BJ (cell line): ENCODE results near the gene GRB14. TPM values are rescaled to one million over a fixed set of nuclear protein-coding genes. Genes with fewer than 3 reads are reported as not detected.
"Not testable (repeated sequence)": the region's sequence is repeated elsewhere in the genome, so short reads cannot be mapped to it uniquely, and the experiment has no call there.

Experiments used
- CTCF ChIA-PET: fragments of 350-600 bp; formaldehyde crosslinking; extraction: SDS; loops from one replicate; lab custom pipeline; 2021; ENCODE audit warnings: antibody characterized with exemption, inconsistent platforms; lab: Yijun Ruan, JAX
- POLR2A ChIA-PET: fragments of 300-600 bp; sonication (Branson Sonifier 250); formaldehyde crosslinking; extraction: SDS; loops from one replicate; lab custom pipeline; 2021; ENCODE audit warnings: antibody characterized with exemption; lab: Charles Lee
- DNase-seq: peaks from one replicate; pipeline ENCODE4 v3.0.0-alpha.2; 2011; ENCODE audit warnings: low read depth
- H3K27me3 ChIP-seq: 2 replicates; pipeline ENCODE4 v1.6.0; 2011; ENCODE audit warnings: low read length; ENCODE audit not compliant: control insufficient read depth, insufficient read depth
- H3K36me3 ChIP-seq: 2 replicates; pipeline ENCODE4 v1.5.1; 2011; ENCODE audit warnings: low read length; ENCODE audit not compliant: control insufficient read depth, insufficient read depth
- H3K4me3 ChIP-seq: 2 replicates; pipeline ENCODE4 v1.5.1; 2011; ENCODE audit warnings: low read depth, mild to moderate bottlenecking, control low read depth, low read length
- polyA plus RNA-seq: library from polyadenylated mRNA; depleted of rRNA; stranded (reverse); fragments of >200 nt; gene quantifications from 2 replicates; pipeline ENCODE4 v1.2.3, GENCODE V29; 2011
- TF ChIP-seq, protein P1 (sequence below): IDR thresholded peaks from 2 replicates; pipeline ENCODE4 v1.5.1; 2011; ENCODE audit warnings: low read depth, mild to moderate bottlenecking, control low read depth, inconsistent platforms, low read length, moderate library complexity; ENCODE audit not compliant: insufficient read depth

GRB14 gene
- polyA plus RNA-seq, 1 experiment, result 0.29 TPM

DNA sequence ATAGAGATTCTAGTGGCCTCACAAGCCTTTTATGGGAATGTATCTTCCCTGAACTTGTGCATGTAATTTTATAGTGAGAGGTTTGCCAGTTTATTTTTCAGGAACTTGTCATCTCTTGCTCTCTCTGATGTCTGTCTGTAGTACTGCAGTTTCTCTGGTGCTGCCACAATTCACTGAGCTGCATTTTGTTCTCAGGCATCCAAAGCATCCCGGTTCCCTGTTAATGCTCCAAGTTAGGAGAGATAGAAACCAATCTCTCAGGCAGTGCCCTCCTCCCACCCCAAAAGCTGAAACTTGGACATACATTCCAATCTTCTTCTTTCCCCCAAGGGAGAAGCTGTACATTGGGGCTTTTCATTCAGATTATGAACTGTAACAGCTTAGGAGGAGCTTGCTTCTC, 30.1 kb upstream of the GRB14 start:
- Histone ChIP-seq H3K27me3 (no peaks in the 10 kb centered on the region), H3K4me3 (no peak overlapping the region), H3K36me3 (no peaks in the 10 kb centered on the region)
- POLR2A ChIA-PET, result no interaction called here
- TF ChIP-seq, protein P1, sequence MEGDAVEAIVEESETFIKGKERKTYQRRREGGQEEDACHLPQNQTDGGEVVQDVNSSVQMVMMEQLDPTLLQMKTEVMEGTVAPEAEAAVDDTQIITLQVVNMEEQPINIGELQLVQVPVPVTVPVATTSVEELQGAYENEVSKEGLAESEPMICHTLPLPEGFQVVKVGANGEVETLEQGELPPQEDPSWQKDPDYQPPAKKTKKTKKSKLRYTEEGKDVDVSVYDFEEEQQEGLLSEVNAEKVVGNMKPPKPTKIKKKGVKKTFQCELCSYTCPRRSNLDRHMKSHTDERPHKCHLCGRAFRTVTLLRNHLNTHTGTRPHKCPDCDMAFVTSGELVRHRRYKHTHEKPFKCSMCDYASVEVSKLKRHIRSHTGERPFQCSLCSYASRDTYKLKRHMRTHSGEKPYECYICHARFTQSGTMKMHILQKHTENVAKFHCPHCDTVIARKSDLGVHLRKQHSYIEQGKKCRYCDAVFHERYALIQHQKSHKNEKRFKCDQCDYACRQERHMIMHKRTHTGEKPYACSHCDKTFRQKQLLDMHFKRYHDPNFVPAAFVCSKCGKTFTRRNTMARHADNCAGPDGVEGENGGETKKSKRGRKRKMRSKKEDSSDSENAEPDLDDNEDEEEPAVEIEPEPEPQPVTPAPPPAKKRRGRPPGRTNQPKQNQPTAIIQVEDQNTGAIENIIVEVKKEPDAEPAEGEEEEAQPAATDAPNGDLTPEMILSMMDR, result no peak
- CTCF ChIA-PET, result interaction anchor here (1.2 kb wide), 1 partner anchor 65 kb away, joined by 3 read pairs; no protein-coding TSS in a partner anchor
- DNase-seq, result no peak

DNA sequence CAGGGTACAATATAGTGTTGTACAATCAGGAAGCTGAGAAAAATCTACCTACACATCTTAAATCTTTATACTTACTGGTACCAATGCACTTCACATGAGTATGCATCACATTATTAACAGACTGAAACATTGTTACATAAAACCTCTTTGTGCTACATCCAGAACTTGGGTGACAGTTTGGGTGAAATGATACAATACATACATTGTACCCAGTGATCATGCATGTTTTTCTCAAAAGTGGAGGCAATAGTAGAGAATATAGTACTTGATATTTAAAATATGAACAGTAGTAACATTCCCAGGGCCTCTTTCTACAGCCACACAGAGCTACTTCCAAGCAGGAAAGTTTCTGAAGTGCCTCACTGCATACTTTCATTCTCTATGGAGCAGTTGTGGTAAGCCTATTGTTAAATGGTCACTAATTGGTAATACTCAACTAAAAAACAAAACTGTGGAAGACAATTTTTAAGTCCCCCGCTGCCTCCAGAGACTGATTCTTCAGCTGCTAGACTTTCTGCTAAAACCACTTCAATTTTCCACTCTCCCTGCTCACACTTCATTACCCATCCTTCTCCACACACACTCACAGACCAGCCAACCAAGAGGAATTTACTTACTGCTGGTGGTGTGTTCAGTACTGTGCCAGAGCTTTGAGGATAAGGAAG, 22.9 kb upstream of the GRB14 start:
- ChIA-PET CTCF (interaction anchor here (0.6 to 1.1 kb wide), 3 partner anchors 11 to 97 kb away, joined by 3 to 4 read pairs (median 3); no protein-coding TSS in a partner anchor), POLR2A (no interaction called here)
- H3K4me3 ChIP-seq, result no peak overlapping the region
- H3K36me3 ChIP-seq, result no peaks in the 10 kb centered on the region
- no peaks in the 10 kb centered on the region for H3K27me3 ChIP-seq
- TF ChIP-seq, protein P1, result no peak
- no peak for DNase-seq

DNA sequence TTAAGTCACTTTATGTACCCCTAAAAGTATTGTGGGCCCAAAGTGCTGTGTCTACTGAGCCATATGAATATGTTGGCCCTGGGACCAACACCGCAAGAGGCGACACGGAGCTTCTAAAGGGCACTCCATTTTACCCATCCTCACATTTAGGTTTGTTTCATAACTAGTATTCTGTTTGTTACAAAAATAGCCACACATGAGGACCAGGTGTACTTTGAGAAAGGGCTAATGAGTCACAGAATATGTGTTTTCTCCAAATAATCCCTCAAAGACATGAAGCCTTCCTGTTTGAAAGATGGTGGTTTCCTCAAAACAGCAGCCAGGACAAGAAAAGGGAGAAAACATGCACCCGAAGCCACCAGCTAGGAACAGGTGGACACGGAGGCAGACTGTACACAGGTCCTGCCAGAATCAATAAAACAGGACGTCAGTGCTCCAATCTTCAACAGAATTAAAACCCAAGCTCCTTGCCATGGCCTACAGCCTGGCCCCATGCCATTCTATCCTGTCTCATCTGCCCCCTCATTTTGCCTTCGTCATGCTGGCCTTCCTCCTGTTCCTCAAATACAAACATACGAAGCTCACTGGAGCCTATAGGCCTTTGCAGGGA, 21.8 kb upstream of the GRB14 start:
- TF ChIP-seq, protein P1, result no peak
- CTCF ChIA-PET, result interaction anchor here (1.1 kb wide), 1 partner anchor 10 kb away, joined by 4 read pairs; no protein-coding TSS in a partner anchor
- POLR2A ChIA-PET, result no interaction called here
- no peaks in the 10 kb centered on the region for H3K27me3 ChIP-seq
- DNase-seq, result no peak
- no peaks in the 10 kb centered on the region for H3K36me3 ChIP-seq
- H3K4me3 ChIP-seq, result no peak overlapping the region

DNA sequence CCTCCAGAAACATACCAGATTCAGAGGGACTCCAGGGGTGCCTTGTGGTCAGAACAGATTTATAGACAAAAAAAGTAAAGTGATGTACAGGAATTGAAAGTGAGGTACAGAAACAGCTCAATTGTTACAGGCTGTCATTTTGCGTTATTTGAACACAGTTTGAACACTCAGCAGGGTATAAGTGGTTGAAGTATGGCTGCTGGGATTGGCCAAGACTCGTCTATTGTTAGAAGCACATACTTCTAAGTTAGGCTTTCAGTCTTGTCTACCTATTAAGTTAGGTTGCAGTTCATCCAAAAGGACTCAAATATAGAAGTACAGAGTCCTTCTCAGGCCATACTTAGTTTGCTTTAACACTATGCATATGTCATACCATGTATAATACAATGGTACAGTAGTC, 21.0 kb upstream of the GRB14 start:
- TF ChIP-seq, protein P1, result no peak
- H3K27me3 ChIP-seq, result no peaks in the 10 kb centered on the region
- no peak overlapping the region for H3K4me3 ChIP-seq
- ChIA-PET CTCF (no interaction called here), POLR2A (no interaction called here)
- DNase-seq, result no peak
- H3K36me3 ChIP-seq, result no peaks in the 10 kb centered on the region

DNA sequence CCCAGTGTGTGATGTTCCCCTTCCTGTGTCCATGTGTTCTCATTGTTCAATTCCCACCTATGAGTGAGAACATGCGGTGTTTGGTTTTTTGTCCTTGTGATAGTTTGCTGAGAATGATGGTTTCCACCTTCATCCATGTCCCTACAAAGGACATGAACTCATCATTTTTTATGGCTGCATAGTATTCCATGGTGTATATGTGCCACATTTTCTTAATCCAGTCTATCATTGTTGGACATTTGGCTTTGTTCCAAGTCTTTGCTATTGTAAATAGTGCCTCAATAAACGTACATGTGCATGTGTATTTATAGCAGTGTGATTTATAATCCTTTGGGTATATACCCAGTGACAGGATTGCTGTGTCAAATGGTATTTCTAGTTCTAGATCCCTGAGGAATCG, 7.0 kb upstream of the GRB14 start:
- H3K36me3 ChIP-seq, H3K4me3 ChIP-seq, DNase-seq, H3K27me3 ChIP-seq, CTCF ChIA-PET, POLR2A ChIA-PET: not testable (repeated sequence)
